Measurements from ENCODE around the gene INPP5E.

Gene INPP5E

DNA sequence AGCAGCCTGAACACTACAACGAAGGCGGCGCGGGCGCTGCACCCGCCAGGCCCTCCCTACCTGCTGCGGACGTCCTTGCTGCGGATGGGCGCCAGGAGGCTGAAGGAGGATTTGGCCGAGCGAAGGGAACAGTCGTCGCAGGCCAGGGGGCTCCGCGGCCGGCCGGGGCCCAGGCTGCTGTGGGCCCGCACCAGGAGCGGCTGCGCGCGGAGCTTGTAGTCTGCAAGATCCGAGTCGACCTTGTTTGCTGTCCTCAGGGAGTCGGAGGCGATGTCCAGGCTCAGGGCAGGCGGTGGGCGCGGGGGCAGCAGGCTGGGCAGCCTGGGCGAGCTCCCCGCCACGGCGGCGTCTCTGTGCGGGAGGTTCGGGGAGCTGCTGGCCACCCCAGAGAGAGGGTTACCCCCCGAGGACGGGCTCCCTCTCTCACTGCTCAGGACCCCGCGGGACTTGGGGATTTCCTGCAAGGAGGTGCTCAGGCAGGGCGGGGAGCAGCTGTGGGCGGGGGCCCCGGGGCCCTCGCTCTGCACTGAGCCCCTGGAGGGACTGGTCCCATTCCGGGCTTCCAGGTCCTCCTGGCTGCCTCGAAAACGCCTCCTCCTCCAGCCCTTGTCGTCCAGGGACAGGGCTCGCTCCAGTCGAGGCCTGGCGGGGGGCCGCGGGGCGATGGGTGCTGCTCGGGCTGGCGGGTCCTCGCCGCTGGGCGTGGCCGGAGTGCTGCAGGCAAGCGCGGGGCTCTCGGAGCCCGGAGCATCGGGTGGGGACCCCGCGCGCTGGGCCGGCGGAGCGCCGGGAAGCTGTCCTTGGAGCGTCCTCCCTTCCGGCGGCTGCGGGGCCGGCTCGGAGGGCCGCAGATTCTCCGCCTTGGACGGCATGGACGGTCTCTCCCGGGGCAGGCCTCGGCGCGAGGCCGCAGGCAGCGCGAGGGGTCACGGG is 831 bp downstream of the INPP5E start:
- no peaks in the 10 kb centered on the region for H3K9me3 ChIP-seq (ENCODE audit: control insufficient read depth, low read length)
- H3K36me3 ChIP-seq (ENCODE audit: control insufficient read depth, insufficient read depth, low read length): peaks cover 17% of the 10 kb centered on the region
- H3K4me1 ChIP-seq (ENCODE audit: control insufficient read depth, insufficient read depth, low read length): peaks cover 28% of the 10 kb centered on the region
- peak overlapping the region; percentile 52 for H3K4me3 ChIP-seq (ENCODE audit: low read length)
- no peaks in the 10 kb centered on the region for H3K27me3 ChIP-seq (ENCODE audit: control insufficient read depth, insufficient read depth, low read length)
- peak overlapping the region; percentile 72 for H3K9ac ChIP-seq (ENCODE audit: low read length)

DNA sequence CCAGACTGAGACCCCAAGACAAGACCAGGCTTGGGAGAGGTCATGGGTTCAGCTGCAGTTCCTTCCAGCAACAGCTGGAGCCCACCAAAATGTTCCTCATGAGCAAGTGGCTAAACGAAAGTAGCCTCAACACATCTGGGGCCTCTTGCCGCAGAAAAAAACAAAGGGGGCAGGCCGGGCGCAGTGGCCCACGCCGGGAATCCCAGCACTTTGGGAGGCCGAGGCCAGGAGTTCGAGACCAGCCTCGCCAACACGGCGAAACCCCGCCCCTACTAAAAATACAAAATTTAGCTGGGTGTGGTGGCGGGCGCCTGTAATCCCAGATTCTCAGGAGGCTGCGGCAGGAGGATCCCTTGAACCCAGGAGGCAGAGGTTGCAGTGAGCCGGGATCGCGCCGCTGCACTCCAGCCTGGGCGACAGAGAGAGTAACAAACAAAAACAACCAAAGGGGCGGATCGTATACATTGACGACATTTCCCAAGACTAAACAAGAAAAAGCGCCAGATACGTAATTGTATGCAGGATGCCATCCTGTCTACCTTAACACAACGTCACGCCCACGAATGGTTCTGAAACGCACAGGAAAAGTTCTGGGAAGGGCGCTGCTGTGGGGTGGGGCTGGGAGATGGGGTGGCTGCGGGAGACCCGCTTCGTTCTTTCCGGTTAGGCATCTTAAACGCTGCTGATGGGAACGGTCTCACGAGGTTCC is 1.7 kb downstream of the INPP5E start:
- H3K4me1 ChIP-seq (ENCODE audit: control insufficient read depth, insufficient read depth, low read length): peaks cover 28% of the 10 kb centered on the region
- peaks cover 17% of the 10 kb centered on the region for H3K36me3 ChIP-seq (ENCODE audit: control insufficient read depth, insufficient read depth, low read length)
- H3K4me3 ChIP-seq (ENCODE audit: low read length): peak overlapping the region; percentile 52
- no peaks in the 10 kb centered on the region for H3K27me3 ChIP-seq (ENCODE audit: control insufficient read depth, insufficient read depth, low read length)
- no peaks in the 10 kb centered on the region for H3K9me3 ChIP-seq (ENCODE audit: control insufficient read depth, low read length)
- H3K9ac ChIP-seq (ENCODE audit: low read length): peak overlapping the region; percentile 72

DNA sequence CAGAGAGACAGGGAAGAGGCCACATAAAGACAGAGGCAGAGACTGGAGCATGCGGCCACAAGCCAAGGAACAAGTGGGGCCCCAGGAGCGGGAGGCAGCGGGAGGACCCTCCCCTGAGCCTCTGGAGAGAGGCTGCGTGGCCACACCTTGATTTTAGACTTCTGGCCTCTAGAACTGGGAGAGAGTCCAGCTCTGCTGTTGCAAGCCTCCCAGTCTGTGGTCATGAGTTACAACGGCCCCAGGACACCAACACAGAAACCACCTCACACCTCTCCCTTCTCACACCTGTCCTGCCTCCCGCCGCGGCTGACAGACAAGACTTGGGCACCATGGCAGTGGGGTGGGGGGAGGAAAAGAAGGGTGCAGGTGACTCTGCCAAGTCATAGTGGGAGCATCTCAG is 2.2 kb downstream of the INPP5E start:
- peaks cover 17% of the 10 kb centered on the region for H3K36me3 ChIP-seq (ENCODE audit: control insufficient read depth, insufficient read depth, low read length)
- no peak overlapping the region for H3K4me3 ChIP-seq (ENCODE audit: low read length)
- H3K27me3 ChIP-seq (ENCODE audit: control insufficient read depth, insufficient read depth, low read length): no peaks in the 10 kb centered on the region
- H3K4me1 ChIP-seq (ENCODE audit: control insufficient read depth, insufficient read depth, low read length): peaks cover 28% of the 10 kb centered on the region
- no peaks in the 10 kb centered on the region for H3K9me3 ChIP-seq (ENCODE audit: control insufficient read depth, low read length)
- peak overlapping the region; percentile 72 for H3K9ac ChIP-seq (ENCODE audit: low read length)

DNA sequence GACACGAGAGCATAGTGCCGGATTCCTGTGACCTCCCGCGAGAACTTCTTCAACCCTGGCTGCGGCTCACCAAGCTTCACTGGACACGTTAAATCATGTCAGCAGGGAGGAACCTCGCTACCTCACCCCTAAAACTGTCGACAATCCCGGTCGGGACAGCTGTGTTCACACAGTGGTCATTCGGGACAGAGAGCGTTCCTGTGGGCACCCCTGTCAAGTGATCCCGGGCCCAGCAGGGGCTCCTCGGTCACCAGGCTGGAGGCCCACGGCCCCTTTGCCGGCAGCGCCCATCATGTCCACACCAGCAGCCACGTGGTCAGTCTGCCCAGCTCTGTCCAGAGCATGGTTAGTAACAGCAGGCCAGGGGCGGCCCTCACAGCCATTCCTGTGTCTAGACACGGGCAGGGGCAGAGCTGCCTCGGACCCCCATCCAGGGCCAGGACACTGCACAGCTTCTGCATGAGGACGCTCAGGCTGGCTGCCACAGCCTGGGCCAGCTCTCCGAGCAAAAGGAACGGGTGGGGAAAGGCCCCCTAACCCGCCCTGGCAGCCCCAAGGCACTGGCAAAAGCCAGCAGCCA is 3.5 kb downstream of the INPP5E start:
- H3K4me1 ChIP-seq (ENCODE audit: control insufficient read depth, insufficient read depth, low read length): peaks cover 28% of the 10 kb centered on the region
- H3K27me3 ChIP-seq (ENCODE audit: control insufficient read depth, insufficient read depth, low read length): no peaks in the 10 kb centered on the region
- no peak overlapping the region for H3K9ac ChIP-seq (ENCODE audit: low read length)
- peaks cover 6% of the 10 kb centered on the region for H3K36me3 ChIP-seq (ENCODE audit: control insufficient read depth, insufficient read depth, low read length)
- H3K9me3 ChIP-seq (ENCODE audit: control insufficient read depth, low read length): no peaks in the 10 kb centered on the region
- H3K4me3 ChIP-seq (ENCODE audit: low read length): no peak overlapping the region

DNA sequence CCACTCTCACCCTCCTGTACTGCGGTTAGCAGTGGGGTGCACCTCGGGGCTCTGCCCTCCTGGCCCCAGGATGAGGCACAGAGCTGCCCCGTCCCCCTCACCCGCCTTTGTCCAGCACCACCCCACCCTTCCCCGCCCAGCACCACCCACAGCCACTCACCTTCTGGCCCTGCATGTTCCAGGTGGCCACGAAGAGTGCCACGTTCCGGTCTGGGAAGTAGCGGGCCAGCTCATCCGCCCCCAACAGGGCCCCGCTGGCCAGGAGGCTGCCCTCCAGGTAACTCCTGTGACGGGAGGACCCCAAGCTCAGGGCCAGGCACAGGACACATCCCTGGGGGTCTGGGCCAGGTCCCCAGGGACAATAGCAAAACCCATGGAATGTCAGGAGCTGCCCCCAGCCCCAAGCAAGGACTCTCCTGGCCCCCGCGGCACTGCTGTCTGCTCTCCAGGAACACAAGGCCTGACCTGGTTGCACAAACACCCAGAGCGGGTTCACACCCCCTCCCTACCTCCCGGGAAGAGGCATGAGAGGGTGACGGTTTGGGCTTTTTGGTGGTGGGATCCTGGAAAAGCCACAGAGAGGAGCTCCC is 5.0 kb downstream of the INPP5E start:
- Histone ChIP-seq H3K9me3 (ENCODE audit: control insufficient read depth, low read length) (no peaks in the 10 kb centered on the region), H3K4me1 (ENCODE audit: control insufficient read depth, insufficient read depth, low read length) (peaks cover 22% of the 10 kb centered on the region), H3K4me3 (ENCODE audit: low read length) (no peak overlapping the region), H3K36me3 (ENCODE audit: control insufficient read depth, insufficient read depth, low read length) (no peaks in the 10 kb centered on the region), H3K9ac (ENCODE audit: low read length) (no peak overlapping the region), H3K27me3 (ENCODE audit: control insufficient read depth, insufficient read depth, low read length) (no peaks in the 10 kb centered on the region)

DNA sequence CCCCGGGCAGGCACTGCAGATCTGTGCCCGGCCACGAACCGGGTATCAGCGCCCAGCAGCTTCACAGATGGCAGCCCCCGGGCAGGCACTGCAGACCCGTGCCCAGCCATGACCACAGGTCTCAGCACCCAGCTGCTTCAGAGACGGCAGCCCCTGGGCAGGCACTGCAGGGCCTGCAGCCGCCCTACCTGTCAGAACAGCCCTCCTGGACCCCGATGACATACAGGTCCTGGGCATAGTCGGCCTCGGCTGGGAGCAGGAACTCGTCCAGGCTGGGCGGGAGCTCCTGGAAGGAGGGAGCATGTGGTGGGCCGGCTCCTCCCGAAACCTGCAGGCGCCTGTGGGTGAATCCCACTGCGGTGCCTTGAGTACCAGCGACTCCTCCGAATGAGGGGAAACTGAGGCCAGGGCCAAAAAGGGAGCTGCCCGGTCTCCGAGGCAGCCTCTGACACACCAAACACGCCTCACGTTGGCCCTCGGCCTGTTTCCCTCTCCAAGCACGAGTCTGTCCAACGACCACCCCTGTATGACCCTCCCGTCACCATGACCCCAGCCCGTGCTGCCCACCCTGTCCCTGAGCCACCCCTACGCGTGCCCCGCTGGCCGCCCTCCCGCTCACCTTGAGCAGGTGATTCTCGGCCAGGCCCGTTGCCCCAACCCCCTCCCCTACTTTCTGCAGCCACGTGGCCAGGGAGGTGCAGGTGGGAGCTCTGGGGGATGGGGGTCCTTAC is 5.6 kb downstream of the INPP5E start:
- H3K9me3 ChIP-seq (ENCODE audit: control insufficient read depth, low read length): no peaks in the 10 kb centered on the region
- H3K27me3 ChIP-seq (ENCODE audit: control insufficient read depth, insufficient read depth, low read length): no peaks in the 10 kb centered on the region
- H3K4me3 ChIP-seq (ENCODE audit: low read length): no peak overlapping the region
- H3K4me1 ChIP-seq (ENCODE audit: control insufficient read depth, insufficient read depth, low read length): peaks cover 21% of the 10 kb centered on the region
- H3K36me3 ChIP-seq (ENCODE audit: control insufficient read depth, insufficient read depth, low read length): no peaks in the 10 kb centered on the region
- no peak overlapping the region for H3K9ac ChIP-seq (ENCODE audit: low read length)

DNA sequence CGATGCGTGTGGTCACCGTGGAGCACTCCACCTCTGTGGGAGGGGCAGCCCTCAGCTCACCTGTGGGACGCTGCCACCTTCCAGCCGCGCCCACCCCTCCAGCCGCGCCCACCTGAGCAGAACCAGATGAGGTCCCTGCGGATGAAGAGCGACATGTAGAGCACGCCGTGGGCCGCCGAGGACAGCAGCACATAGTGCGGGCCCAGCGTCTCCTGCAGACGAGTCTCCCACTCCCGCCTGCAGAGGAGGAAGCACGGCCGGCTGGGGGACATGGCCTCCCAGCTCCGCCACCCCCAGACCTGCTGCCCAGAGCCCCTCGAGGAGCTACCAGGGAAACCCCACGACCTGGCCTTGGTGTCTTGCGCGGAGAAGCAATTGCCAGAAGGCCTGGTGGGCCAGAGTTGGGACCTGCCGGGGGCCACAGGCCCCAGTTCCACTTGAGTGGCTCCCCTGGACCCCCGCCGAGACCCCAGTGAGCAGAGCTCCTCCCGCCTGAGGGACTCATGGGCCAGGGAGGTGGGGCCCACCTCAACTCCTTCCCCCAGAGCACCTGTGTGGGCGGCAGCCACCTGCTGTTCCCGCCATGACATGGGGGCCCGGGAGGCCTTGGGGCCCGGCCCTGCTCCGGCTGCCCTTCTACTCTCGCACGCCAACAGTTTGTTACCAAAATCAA is 6.5 kb downstream of the INPP5E start:
- Histone ChIP-seq H3K36me3 (ENCODE audit: control insufficient read depth, insufficient read depth, low read length) (no peaks in the 10 kb centered on the region), H3K9ac (ENCODE audit: low read length) (no peak overlapping the region), H3K4me3 (ENCODE audit: low read length) (no peak overlapping the region), H3K9me3 (ENCODE audit: control insufficient read depth, low read length) (no peaks in the 10 kb centered on the region), H3K4me1 (ENCODE audit: control insufficient read depth, insufficient read depth, low read length) (peaks cover 13% of the 10 kb centered on the region), H3K27me3 (ENCODE audit: control insufficient read depth, insufficient read depth, low read length) (no peaks in the 10 kb centered on the region)

DNA sequence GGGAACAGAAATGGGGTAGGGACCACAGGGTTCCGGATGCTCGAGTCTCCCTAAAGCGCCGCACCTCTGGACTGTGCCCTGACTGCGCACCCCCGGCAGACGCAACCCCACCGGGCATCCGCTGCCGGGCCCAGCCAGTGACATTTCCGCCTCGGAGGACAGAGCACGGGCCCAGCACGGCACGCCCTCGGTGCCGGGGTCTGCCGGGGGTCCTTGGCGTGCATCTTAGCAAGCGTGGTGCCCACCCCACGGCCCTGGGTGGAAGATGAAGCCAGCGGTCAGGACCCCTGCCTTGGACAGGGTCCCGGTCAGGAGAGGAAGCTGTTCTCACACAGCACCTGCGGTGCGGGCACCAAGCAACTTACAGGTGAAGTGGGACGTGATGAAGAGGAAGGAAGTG is 7.1 kb downstream of the INPP5E start:
- no peak overlapping the region for H3K4me3 ChIP-seq (ENCODE audit: low read length)
- no peaks in the 10 kb centered on the region for H3K27me3 ChIP-seq (ENCODE audit: control insufficient read depth, insufficient read depth, low read length)
- peaks cover 7% of the 10 kb centered on the region for H3K4me1 ChIP-seq (ENCODE audit: control insufficient read depth, insufficient read depth, low read length)
- no peak overlapping the region for H3K9ac ChIP-seq (ENCODE audit: low read length)
- no peaks in the 10 kb centered on the region for H3K36me3 ChIP-seq (ENCODE audit: control insufficient read depth, insufficient read depth, low read length)
- H3K9me3 ChIP-seq (ENCODE audit: control insufficient read depth, low read length): no peaks in the 10 kb centered on the region

DNA sequence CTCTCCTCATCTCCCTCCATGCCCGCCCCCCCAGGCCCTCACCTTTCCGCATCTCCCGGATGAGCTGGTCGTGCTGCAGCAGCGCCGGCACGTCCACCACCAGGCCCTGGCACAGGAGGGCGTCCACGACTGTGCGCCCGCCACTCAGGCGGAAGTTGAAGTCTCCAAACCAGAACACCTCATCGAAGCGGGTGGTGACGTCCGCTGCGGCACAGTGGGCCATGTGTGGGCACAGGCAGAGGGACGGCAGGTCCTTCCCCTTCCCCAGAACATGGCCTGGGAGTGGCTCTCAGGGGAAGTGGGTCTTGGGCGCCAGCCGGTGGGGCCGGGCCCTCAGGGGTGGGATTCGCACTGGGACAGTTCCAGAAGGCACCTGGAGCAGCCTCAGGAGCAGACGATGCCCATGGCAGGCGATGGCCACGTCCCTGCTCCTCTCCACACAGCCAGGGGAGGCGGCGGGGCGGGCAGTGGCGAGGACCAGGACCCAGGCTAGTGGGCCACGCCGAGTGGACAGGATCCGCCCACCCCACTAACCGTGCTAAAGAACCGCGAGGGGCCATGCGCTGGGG is 7.8 kb downstream of the INPP5E start:
- no peaks in the 10 kb centered on the region for H3K27me3 ChIP-seq (ENCODE audit: control insufficient read depth, insufficient read depth, low read length)
- H3K4me1 ChIP-seq (ENCODE audit: control insufficient read depth, insufficient read depth, low read length): no peaks in the 10 kb centered on the region
- H3K4me3 ChIP-seq (ENCODE audit: low read length): no peak overlapping the region
- no peaks in the 10 kb centered on the region for H3K9me3 ChIP-seq (ENCODE audit: control insufficient read depth, low read length)
- no peaks in the 10 kb centered on the region for H3K36me3 ChIP-seq (ENCODE audit: control insufficient read depth, insufficient read depth, low read length)
- no peak overlapping the region for H3K9ac ChIP-seq (ENCODE audit: low read length)

DNA sequence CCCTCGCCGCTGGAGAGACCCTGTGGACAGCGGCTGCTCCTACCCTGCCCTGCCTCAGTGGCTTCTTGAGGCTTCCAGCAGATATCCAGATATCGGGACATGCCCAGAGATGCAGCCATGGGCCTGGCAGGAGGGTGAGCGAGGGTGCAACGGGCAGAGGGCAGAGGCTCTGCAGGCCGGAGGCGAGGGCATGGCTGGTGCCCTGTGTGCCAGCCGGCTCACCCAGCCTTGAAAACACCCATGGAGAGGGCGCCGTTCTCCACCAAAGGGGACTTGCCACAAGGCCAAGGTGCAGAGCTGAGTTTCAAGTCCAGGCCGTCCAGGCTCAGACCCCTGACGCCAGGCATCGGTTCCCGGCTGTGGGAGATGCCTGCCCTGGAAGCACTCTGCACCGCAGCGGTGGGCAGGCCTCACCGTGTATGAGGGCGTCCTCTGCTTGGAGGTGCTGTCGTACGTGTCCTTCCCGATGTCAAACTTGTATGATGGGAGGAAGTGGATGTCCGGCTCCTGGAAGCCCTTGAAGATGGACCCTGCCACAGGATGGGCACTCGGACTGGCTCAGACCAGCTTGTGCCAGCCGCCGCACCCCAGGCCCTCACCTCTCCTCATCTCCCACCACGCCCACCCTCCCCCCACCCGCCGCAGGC is 8.9 kb downstream of the INPP5E start:
- H3K4me3 ChIP-seq (ENCODE audit: low read length): no peak overlapping the region
- H3K9ac ChIP-seq (ENCODE audit: low read length): no peak overlapping the region
- H3K36me3 ChIP-seq (ENCODE audit: control insufficient read depth, insufficient read depth, low read length): no peaks in the 10 kb centered on the region
- H3K9me3 ChIP-seq (ENCODE audit: control insufficient read depth, low read length): no peaks in the 10 kb centered on the region
- H3K4me1 ChIP-seq (ENCODE audit: control insufficient read depth, insufficient read depth, low read length): no peaks in the 10 kb centered on the region
- no peaks in the 10 kb centered on the region for H3K27me3 ChIP-seq (ENCODE audit: control insufficient read depth, insufficient read depth, low read length)
